ENCODE results near the gene AKAP8L. TPM values are rescaled to one million over a fixed set of nuclear protein-coding genes. Genes with fewer than 3 reads are reported as not detected.

AKAP8L gene
- total and polyA plus RNA-seq, 10 of the 15 experiments (the other 5 are each of a cell fraction or from before 2014, with no cell fraction given) = 0.66 to 64.3 (median 40.0) TPM

DNA sequence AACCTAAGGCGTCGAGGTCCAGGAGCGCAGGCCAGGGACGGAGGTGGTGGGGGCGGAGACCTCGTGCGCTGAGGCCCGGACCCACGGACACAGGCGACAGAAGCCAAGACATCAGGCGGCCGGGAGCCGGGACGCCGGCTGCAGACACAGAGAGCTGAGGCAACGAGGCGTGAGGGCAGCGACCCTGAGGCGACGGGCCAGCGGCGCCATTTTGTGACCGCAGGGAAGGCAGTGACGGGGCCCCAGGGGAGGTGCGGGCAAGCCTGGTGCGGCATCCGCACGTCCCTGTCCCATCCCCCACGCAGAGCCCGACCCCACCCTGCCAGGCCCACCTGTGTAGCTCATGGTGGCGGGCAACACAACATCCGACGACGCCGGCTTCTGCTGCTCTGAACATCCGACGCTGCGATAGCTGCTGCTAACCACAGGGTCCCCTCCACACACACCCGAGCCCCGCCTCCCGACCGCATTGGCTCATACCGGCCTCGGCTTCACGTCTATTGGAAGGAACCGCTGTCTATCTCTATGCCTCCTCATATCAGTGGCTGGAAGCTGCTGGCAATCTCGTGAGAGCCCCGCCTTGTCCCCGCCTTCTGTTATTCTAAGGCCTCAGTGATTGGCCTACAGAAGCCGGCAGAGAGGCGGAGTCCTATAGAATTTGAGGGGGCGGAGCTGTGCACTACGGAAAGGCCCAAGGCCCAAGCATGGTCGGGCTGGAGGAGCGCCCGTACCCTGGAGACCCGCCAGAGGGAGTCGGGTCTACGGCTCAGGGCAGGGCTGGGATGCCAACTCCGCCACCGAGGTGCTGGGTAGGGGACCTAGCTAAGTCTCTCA is at the start of gene AKAP8L (continued):
- TF ChIP-seq, protein P1, sequence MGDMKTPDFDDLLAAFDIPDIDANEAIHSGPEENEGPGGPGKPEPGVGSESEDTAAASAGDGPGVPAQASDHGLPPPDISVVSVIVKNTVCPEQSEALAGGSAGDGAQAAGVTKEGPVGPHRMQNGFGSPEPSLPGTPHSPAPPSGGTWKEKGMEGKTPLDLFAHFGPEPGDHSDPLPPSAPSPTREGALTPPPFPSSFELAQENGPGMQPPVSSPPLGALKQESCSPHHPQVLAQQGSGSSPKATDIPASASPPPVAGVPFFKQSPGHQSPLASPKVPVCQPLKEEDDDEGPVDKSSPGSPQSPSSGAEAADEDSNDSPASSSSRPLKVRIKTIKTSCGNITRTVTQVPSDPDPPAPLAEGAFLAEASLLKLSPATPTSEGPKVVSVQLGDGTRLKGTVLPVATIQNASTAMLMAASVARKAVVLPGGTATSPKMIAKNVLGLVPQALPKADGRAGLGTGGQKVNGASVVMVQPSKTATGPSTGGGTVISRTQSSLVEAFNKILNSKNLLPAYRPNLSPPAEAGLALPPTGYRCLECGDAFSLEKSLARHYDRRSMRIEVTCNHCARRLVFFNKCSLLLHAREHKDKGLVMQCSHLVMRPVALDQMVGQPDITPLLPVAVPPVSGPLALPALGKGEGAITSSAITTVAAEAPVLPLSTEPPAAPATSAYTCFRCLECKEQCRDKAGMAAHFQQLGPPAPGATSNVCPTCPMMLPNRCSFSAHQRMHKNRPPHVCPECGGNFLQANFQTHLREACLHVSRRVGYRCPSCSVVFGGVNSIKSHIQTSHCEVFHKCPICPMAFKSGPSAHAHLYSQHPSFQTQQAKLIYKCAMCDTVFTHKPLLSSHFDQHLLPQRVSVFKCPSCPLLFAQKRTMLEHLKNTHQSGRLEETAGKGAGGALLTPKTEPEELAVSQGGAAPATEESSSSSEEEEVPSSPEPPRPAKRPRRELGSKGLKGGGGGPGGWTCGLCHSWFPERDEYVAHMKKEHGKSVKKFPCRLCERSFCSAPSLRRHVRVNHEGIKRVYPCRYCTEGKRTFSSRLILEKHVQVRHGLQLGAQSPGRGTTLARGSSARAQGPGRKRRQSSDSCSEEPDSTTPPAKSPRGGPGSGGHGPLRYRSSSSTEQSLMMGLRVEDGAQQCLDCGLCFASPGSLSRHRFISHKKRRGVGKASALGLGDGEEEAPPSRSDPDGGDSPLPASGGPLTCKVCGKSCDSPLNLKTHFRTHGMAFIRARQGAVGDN (IDR thresholded peaks at IDR 0.05) = no peak
- TF ChIP-seq EGR1 (IDR thresholded peaks at IDR 0.05; ENCODE audit: borderline replicate concordance in 1 of 2, low read depth in 2 of 2, low read length in 2 of 2) = peak in 1 of 2 experiments; percentile 89; a peak in 2 of 3 replicates
- TF ChIP-seq SMC3 (IDR thresholded peaks at IDR 0.05; ENCODE audit: borderline replicate concordance, low read length) = peak; percentile 91
- peak; percentile 43; the same call in 1 of the 2 replicates for TF ChIP-seq TBL1XR1 (IDR thresholded peaks at IDR 0.05; ENCODE audit: low read depth, low read length)
- peak; percentile 99 for TF ChIP-seq FOS (IDR thresholded peaks at IDR 0.05; ENCODE audit: borderline replicate concordance, extremely low read depth, insufficient read length)
- TF ChIP-seq, protein P2, sequence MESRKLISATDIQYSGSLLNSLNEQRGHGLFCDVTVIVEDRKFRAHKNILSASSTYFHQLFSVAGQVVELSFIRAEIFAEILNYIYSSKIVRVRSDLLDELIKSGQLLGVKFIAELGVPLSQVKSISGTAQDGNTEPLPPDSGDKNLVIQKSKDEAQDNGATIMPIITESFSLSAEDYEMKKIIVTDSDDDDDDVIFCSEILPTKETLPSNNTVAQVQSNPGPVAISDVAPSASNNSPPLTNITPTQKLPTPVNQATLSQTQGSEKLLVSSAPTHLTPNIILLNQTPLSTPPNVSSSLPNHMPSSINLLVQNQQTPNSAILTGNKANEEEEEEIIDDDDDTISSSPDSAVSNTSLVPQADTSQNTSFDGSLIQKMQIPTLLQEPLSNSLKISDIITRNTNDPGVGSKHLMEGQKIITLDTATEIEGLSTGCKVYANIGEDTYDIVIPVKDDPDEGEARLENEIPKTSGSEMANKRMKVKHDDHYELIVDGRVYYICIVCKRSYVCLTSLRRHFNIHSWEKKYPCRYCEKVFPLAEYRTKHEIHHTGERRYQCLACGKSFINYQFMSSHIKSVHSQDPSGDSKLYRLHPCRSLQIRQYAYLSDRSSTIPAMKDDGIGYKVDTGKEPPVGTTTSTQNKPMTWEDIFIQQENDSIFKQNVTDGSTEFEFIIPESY (IDR thresholded peaks at IDR 0.05) = no peak; the same call in 1 of the 2 replicates
- TF ChIP-seq, protein P3, sequence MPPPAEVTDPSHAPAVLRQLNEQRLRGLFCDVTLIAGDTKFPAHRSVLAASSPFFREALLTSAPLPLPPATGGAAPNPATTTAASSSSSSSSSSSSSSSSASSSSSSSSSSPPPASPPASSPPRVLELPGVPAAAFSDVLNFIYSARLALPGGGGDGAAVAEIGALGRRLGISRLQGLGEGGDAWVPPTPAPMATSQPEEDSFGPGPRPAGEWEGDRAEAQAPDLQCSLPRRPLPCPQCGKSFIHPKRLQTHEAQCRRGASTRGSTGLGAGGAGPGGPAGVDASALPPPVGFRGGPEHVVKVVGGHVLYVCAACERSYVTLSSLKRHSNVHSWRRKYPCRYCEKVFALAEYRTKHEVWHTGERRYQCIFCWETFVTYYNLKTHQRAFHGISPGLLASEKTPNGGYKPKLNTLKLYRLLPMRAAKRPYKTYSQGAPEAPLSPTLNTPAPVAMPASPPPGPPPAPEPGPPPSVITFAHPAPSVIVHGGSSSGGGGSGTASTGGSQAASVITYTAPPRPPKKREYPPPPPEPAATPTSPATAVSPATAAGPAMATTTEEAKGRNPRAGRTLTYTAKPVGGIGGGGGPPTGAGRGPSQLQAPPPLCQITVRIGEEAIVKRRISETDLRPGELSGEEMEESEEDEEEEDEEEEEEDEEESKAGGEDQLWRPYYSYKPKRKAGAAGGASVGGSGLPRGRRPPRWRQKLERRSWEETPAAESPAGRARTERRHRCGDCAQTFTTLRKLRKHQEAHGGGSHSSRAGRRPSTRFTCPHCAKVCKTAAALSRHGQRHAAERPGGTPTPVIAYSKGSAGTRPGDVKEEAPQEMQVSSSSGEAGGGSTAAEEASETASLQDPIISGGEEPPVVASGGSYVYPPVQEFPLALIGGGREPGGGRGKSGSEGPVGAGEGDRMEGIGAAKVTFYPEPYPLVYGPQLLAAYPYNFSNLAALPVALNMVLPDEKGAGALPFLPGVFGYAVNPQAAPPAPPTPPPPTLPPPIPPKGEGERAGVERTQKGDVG (CRISPR knock-in tag; IDR thresholded peaks at IDR 0.05) = no peak
- TF ChIP-seq PAX8 (IDR thresholded peaks at IDR 0.05) = no peak
- no peak for TF ChIP-seq RCOR1 (conservative IDR thresholded peaks at IDR 0.05; ENCODE audit: low read depth, low read length)
- no peak for TF ChIP-seq BMI1 (IDR thresholded peaks at IDR 0.05; ENCODE audit: borderline replicate concordance)
- TF ChIP-seq, protein P4, sequence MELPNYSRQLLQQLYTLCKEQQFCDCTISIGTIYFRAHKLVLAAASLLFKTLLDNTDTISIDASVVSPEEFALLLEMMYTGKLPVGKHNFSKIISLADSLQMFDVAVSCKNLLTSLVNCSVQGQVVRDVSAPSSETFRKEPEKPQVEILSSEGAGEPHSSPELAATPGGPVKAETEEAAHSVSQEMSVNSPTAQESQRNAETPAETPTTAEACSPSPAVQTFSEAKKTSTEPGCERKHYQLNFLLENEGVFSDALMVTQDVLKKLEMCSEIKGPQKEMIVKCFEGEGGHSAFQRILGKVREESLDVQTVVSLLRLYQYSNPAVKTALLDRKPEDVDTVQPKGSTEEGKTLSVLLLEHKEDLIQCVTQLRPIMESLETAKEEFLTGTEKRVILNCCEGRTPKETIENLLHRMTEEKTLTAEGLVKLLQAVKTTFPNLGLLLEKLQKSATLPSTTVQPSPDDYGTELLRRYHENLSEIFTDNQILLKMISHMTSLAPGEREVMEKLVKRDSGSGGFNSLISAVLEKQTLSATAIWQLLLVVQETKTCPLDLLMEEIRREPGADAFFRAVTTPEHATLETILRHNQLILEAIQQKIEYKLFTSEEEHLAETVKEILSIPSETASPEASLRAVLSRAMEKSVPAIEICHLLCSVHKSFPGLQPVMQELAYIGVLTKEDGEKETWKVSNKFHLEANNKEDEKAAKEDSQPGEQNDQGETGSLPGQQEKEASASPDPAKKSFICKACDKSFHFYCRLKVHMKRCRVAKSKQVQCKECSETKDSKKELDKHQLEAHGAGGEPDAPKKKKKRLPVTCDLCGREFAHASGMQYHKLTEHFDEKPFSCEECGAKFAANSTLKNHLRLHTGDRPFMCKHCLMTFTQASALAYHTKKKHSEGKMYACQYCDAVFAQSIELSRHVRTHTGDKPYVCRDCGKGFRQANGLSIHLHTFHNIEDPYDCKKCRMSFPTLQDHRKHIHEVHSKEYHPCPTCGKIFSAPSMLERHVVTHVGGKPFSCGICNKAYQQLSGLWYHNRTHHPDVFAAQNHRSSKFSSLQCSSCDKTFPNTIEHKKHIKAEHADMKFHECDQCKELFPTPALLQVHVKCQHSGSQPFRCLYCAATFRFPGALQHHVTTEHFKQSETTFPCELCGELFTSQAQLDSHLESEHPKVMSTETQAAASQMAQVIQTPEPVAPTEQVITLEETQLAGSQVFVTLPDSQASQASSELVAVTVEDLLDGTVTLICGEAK (IDR thresholded peaks at IDR 0.05; ENCODE audit: borderline replicate concordance) = peak; percentile 55; the same call in 1 of the 2 replicates
- TF ChIP-seq LARP7 (IDR thresholded peaks at IDR 0.05) = peak; percentile 95; the same call in 1 of the 2 replicates
